ENCODE measurements around the gene RASSF3.
"Not testable (repeated sequence)": the region's sequence is repeated elsewhere in the genome, so short reads cannot be mapped to it uniquely, and the experiment has no call there.

RASSF3 gene

DNA sequence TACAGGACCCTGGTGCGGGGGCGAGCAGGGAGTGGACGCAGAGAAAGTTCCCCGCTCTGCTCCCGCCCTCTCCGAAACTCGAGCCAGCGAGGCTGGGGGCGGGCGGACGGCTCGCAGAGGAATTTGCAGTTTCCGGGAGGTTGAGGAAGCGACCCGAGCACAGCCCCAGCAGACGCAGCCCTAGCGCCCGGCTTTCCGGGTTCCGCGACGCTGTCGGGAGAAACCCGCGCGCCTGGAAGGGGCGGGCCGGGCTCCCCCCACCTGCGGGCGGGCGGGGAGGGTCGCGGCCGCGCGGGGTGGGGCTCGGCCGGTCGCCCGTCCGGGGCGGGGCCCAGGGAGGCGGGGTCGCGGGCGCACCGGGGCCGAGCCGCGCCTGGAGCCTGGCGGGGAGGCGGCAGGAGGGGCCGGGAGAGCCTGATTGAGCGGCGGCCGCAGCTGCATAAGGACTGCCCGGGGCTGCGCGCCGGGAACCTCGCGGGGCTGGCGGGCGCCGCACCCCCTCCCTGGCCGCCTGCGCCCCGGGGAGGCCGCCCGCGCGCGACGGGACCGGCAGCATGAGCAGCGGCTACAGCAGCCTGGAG lies at the start of gene RASSF3:
RASSF3 (plus strand) TSS at position 417 of the 581 bp plus-strand sequence; CDS start at position 555, 138 bp downstream.
- DNase-seq (ENCODE audit: low spot score), result peak; percentile 90

DNA sequence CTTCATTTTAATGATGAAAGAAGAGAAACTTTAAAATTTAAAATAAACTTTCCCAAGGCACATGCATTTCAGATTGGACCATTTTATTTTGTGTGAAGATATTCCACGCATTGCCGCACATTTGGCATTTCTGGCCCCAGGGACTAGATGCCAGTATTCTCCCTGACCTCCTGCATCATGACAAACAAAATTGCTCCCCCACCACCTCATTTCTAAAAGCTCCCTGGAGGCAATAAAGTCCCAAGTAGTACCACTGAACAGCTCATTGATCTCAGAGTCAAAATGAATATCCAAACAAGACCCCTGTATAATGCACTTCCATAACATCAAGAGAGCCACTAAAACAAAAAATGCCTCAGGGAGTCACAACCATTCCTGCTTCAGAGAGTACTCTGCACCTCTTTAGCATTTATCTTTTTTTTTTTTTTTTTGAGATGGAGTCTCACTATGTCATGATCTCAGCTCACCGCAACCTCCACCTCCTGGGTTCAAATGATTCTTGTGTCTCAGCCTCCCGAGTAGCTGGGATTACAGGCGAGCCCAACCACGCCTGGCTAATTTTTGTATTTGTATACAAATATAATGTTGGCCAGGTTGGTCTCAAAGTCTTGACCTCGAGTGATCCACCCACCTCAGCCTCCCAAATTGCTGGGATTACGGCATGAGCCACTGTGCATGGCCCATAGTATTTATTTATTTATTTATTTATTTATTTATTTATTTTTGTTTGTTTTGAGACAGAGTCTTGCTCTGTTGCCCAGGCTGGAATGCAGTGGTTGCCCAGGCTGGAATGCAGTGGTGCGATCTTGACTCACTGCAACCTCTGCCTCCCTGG lies 48.8 kb upstream of the RASSF3 start:
- no peak for DNase-seq (ENCODE audit: low spot score)

DNA sequence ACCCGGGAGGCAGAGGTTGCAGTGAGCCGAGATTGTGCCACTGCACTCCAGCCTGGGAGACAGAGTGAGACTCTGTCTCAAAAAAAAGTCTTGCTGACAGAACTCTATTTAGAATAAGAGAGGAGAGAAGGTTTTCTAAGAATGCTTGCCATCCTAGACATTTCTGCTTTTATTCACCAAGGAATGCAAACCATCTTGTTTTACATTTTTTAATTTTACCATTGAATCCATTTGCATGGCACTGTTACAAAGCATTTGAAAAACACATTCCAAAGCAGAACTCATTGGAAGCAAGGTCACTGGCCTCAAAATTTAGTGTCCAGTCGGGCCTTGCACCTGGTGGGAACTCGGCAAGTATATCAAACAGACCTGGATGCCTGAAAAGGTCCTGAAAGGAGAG lies 44.2 kb upstream of the RASSF3 start:
- no peak for DNase-seq (ENCODE audit: low spot score)

DNA sequence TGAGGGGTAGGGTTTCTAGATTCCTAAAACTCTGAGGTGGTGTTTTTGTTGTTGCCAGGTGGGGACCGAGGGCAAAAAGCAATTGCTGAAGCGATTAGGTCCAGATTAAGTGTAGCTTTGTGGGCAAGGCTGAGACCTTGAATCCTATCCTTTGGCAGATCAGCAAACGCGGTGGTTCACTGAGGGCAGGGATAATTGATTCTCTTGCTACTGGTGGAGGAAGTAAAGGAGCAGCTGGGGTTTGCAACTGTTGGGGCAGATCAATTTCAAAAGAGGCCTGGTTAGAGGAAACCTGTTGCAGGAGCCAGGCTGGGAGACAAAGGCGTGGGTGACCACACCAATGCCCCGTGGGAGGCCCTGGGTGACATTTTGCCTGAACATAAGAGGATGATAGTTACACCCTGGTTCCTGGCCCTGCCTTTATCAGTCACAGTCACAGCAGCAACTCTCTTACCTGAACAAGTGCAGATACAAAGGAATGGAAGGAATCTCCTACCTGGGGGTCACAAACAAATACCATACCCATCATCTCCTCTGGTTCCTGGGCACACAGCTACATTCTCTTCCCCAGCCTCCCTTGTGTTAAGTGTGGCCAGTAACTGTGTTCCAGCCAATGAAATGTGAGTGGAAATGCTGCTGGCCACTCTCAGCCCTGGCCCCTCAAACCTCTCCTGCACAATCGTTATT lies 43.3 kb upstream of the RASSF3 start:
- DNase-seq (ENCODE audit: low spot score), result no peak

DNA sequence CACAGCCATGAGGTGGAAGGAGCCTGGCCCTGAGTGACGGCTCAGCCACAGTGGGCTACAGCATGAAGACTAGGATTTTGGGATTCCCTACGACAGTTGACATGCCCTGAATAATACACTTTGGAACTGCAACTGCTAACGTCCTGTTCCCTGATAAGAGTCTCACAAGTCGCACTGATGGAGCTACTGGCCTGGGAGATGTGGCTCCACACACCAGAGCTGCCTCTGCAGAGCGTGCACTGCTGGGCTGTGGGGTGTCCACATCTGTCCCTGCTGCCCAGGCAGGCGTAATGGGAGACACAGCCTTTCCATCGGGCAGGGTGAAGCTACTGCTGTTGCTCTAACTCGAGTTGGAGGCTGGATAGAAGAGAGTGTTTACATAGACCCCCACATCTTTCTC lies 42.7 kb upstream of the RASSF3 start:
- no peak for DNase-seq (ENCODE audit: low spot score)

DNA sequence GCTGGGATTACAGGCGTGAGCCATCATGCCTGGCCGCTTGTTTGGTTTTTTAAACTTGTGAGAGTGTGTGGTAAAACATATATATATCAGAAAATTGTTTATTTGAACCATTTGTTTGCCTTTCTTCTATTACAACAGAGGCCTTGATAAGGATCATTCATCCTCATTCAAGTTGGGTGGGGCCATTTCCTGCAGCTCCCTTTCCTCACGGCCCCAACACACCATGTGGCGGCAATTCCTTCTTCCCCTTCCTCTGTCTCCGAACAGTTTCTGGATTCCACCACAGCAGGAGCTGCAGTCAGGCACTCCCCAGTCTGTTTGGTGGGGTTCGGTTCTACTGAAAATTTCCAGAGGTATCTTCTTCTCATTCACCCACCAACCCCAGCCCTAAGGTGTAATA lies 42.0 kb upstream of the RASSF3 start:
- DNase-seq (ENCODE audit: low spot score), result no peak

- DNase-seq (ENCODE audit: low spot score), result no peak
Observed at GRCh38 chr12:64569923-64570691, 40.2 kb upstream of the RASSF3 start.

GRCh38 chr12:64571411-64571810 lies 38.9 kb upstream of the RASSF3 start:
- no peak for DNase-seq (ENCODE audit: low spot score)

DNA sequence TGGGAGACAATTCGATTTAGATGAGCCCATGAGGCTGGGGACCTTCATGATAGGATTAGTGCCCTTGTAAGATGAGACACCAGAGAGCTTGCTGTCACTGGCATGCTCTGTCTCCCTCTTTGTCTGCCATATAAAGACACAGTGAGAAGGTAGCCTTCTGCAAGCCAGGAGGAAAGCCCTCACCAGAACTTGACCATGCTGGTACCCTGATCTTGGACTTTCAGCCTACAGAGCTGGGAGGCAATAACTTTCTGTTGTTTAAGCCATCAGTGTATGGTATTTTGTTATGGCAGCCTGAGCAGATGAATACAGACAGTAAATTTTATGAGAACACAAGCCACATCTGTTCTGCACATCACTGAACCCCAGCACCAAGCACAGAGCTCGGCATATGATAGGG lies 38.1 kb upstream of the RASSF3 start:
- no peak for DNase-seq (ENCODE audit: low spot score)

GRCh38 chr12:64574837-64575236 lies 35.5 kb upstream of the RASSF3 start:
- no peak for DNase-seq (ENCODE audit: low spot score)

DNA sequence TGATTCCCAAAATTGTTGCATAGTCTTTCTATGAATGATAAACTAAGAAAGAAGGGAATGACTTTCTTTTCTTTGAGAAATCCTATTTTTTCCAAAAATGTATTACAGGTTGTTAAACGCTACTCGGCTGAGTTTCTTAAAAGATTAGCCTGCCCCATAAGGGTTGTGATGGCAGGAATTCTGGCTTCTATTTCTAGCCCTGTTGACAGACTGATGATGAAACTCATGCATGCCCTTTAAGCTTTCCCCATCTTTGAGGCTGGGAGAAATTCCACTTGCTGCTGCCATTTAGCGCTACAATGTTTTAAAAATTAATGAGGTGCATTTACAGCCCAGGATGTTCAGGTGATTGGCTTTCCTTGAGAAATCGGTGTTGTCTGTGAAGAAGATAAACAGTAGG lies 33.2 kb upstream of the RASSF3 start:
- no peak for DNase-seq (ENCODE audit: low spot score)

GRCh38 chr12:64578566-64578965 lies 31.7 kb upstream of the RASSF3 start:
- DNase-seq (ENCODE audit: low spot score), result no peak

DNA sequence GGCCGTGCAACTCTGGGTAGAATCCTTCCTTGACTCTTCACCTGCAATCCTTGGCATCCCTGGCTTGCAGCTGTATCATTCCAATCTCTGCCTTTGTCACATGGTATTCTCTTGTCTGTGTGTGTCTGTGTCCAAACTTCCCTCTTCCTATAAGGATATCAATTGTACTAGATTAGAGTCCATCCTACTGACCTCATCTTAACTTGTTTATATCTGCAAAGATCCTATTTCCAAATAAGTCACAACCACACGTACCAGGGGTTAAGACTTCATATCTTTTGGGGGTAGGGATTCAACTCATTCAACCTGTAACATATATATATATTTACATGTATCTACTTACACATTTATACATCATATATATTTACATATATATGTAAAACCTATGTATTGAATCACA lies 29.6 kb upstream of the RASSF3 start:
- no peak for DNase-seq (ENCODE audit: low spot score)

DNA sequence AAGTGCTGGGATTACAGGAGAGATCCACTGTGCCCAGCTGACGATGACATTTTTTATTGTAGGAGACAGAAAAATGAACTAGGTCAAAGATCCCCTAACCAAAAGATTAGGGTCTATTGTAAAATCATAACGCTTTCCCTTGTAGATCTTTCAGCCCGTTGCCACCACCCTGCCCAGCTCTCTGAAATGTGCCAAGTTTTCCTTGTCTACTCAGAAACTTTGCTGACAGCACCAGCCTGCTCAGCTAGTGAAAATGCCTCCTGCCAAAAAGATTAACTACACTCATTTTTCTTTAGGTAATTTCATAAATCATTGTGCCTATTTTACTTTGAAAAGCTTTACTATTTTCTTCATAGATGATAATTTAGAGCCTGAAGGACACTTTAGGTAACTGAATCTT lies 28.2 kb upstream of the RASSF3 start:
- DNase-seq (ENCODE audit: low spot score), result no peak

GRCh38 chr12:64582862-64583261 lies 27.4 kb upstream of the RASSF3 start:
- no peak for DNase-seq (ENCODE audit: low spot score)

DNA sequence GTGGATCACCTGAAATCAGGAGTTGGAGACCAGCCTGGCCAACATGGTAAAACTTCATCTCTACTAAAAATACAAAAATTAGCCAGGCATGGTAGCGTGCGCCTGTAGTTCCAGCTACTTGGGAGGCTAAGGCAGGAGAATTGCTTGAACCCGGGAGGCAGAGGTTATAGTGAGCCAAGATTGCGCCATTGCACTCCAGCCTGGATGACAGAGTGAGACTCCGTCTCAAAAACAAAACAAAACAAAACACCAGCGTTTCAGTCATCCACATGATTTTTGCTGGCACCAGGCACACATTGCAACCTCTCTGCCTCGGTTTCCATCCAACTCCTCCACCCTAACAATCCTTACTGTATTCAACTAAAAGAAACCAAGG lies 26.9 kb upstream of the RASSF3 start:
- not testable (repeated sequence) for DNase-seq (ENCODE audit: low spot score)

GRCh38 chr12:64583771-64584421 lies 26.4 kb upstream of the RASSF3 start:
- no peak for DNase-seq (ENCODE audit: low spot score)

- DNase-seq (ENCODE audit: low spot score), result no peak
Observed at GRCh38 chr12:64585104-64585503, 25.2 kb upstream of the RASSF3 start.

DNA sequence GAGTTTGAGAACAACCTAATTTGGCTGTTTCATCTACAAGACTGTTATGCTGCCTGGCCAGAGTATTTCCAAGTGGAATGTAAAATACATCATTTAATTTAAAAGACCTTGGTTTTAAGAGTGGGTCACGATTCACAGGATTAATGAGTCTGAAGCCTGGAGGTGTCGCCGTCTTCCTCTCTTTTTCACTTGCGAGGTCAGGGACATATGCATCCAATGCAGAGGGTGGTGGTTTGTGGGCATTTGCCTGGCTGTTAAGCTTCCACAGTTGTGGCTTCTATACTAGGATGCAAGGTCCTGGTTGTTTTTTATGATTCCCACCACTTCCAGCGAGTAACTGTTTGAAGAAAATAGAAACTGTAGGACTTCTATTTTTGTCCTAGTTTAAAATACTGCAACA lies 22.8 kb upstream of the RASSF3 start:
- no peak for DNase-seq (ENCODE audit: low spot score)

DNA sequence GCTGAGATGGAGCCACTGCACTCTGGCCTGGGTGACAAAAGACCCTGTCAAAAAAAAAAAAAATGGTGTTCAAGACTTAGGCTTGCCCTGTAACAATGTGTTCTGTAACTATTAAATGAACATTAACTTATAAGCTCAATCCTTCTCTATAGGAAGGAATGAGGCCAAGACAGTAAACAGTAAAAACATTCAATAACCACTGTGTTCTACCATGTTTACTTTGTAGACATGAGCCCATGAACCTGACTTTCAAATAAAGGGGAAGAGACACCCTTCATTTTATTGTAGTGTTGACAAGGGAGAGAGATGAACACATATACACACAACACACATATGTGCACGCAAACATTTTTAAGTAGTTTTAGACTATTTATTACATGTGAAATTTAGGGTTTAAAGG lies 20.1 kb upstream of the RASSF3 start:
- DNase-seq (ENCODE audit: low spot score), result no peak

- DNase-seq (ENCODE audit: low spot score), result no peak
Observed at GRCh38 chr12:64595863-64596793, 14.2 kb upstream of the RASSF3 start.

Measured in iPS-NIHi11 (cell line).